Stimulated activated naive CD4-positive, alpha-beta T cell (primary cell): ENCODE data around the gene ADGRG2.
"Not testable (repeated sequence)": the region's sequence is repeated elsewhere in the genome, so short reads cannot be mapped to it uniquely, and the experiment has no call there.

Experiments used
- DNase-seq, 6 experiments: peaks; one replicate each; lab custom pipeline; 2025; lab: John Stamatoyannopoulos, UW

Gene ADGRG2

GRCh38 chrX:19086102-19086772 lies 36.0 kb downstream of the ADGRG2 start:
- DNase-seq: no peak

GRCh38 chrX:19085666-19086065 lies 36.6 kb downstream of the ADGRG2 start:
- DNase-seq: no peak

- DNase-seq: no peak
These were observed 46.5 kb downstream of the ADGRG2 start for GRCh38 chrX:19075754-19076153.

- no peak for DNase-seq
These were observed 49.9 kb downstream of the ADGRG2 start for GRCh38 chrX:19072372-19072771.

- DNase-seq: no peak
These were observed 51.7 kb downstream of the ADGRG2 start for GRCh38 chrX:19070555-19070994.

GRCh38 chrX:19066987-19067386 lies 55.3 kb downstream of the ADGRG2 start:
- DNase-seq: not testable (repeated sequence)

GRCh38 chrX:19065535-19065934 lies 56.7 kb downstream of the ADGRG2 start:
- DNase-seq: no peak

GRCh38 chrX:19064175-19064574 lies 58.1 kb downstream of the ADGRG2 start:
- DNase-seq: no peak

- no peak for DNase-seq
These were observed 59.2 kb downstream of the ADGRG2 start for GRCh38 chrX:19063030-19063429.

- DNase-seq: no peak
These were observed 63.2 kb downstream of the ADGRG2 start for GRCh38 chrX:19059067-19059466.

GRCh38 chrX:19057856-19058255 lies 64.4 kb downstream of the ADGRG2 start:
- no peak for DNase-seq

- DNase-seq: no peak
These were observed 73.2 kb downstream of the ADGRG2 start for GRCh38 chrX:19049110-19049509.

GRCh38 chrX:19046343-19047215 lies 75.7 kb downstream of the ADGRG2 start:
- DNase-seq: no peak

- DNase-seq: no peak
These were observed 81.9 kb downstream of the ADGRG2 start for GRCh38 chrX:19040373-19040772.

GRCh38 chrX:19034025-19034424 lies 88.2 kb downstream of the ADGRG2 start:
- DNase-seq: no peak

- no peak for DNase-seq
These were observed 91.5 kb downstream of the ADGRG2 start for GRCh38 chrX:19030805-19031204.

GRCh38 chrX:19028560-19028959 lies 93.7 kb downstream of the ADGRG2 start:
- DNase-seq: no peak

GRCh38 chrX:19024366-19024765 lies 97.9 kb downstream of the ADGRG2 start:
- DNase-seq: no peak

- DNase-seq: no peak
These were observed 102.3 kb downstream of the ADGRG2 start for GRCh38 chrX:19019996-19020395.

- no peak for DNase-seq
These were observed 105.0 kb downstream of the ADGRG2 start for GRCh38 chrX:19017271-19017670.

- not testable (repeated sequence) for DNase-seq
These were observed 105.7 kb downstream of the ADGRG2 start for GRCh38 chrX:19016614-19017013.

GRCh38 chrX:19007868-19008267 lies 114.4 kb downstream of the ADGRG2 start:
- no peak for DNase-seq

- no peak for DNase-seq
These were observed 115.3 kb downstream of the ADGRG2 start for GRCh38 chrX:19007011-19007410.
